SKM-1 treated with dmso at 0.1 percent for 144 hours (cell line): ENCODE data around the gene EP400.

Source experiments
- DNase-seq: peaks from one replicate; lab custom pipeline; 2025; ENCODE audit not compliant: unreplicated experiment; lab: John Stamatoyannopoulos, UW

EP400 gene

GRCh38 chr12:131911028-131911650 lies 38.6 kb upstream of the EP400 start:
- DNase-seq, result no peak

- DNase-seq, result no peak
These were observed 37.8 kb upstream of the EP400 start for GRCh38 chr12:131911851-131912477.

- DNase-seq, result no peak
These were observed 37.0 kb upstream of the EP400 start for GRCh38 chr12:131912518-131913274.

- no peak for DNase-seq
These were observed 36.1 kb upstream of the EP400 start for GRCh38 chr12:131913666-131914065.

GRCh38 chr12:131914179-131914702 lies 35.5 kb upstream of the EP400 start:
- DNase-seq, result no peak

GRCh38 chr12:131915000-131915689 lies 34.6 kb upstream of the EP400 start:
- no peak for DNase-seq

GRCh38 chr12:131915823-131916222 lies 33.9 kb upstream of the EP400 start:
- no peak for DNase-seq

- DNase-seq, result no peak
These were observed 33.2 kb upstream of the EP400 start for GRCh38 chr12:131916306-131917138.

GRCh38 chr12:131917139-131917710 lies 32.5 kb upstream of the EP400 start:
- no peak for DNase-seq

GRCh38 chr12:131917711-131918306 lies 31.9 kb upstream of the EP400 start:
- no peak for DNase-seq

- DNase-seq, result no peak
These were observed 31.3 kb upstream of the EP400 start for GRCh38 chr12:131918311-131919050.

GRCh38 chr12:131919051-131919347 lies 30.7 kb upstream of the EP400 start:
- DNase-seq, result no peak

- DNase-seq, result no peak
These were observed 30.2 kb upstream of the EP400 start for GRCh38 chr12:131919366-131920156.

- no peak for DNase-seq
These were observed 29.6 kb upstream of the EP400 start for GRCh38 chr12:131920157-131920508.

GRCh38 chr12:131920902-131921840 lies 28.6 kb upstream of the EP400 start:
- DNase-seq, result no peak

GRCh38 chr12:131921866-131922769 lies 27.6 kb upstream of the EP400 start:
- no peak for DNase-seq
